T-helper 1 cell treated with Interleukin-12 subunit alpha and Interleukin-12 subunit beta and Interleukin-4 antibody, amounts not matched to agents 30 μg/mL and 1 μg/mL, for 36 hours (primary cell): ENCODE measurements around the gene LDB3.

Experiments
- H3K27ac Mint-ChIP-seq: one replicate; pipeline ENCODE4 v1.8.0; 2021; ENCODE audit warnings: mild to moderate bottlenecking, mixed read lengths
- H3K27me3 Mint-ChIP-seq: one replicate; pipeline ENCODE4 v1.8.0; 2021; ENCODE audit warnings: low read depth, mixed read lengths
- H3K36me3 Mint-ChIP-seq: one replicate; pipeline ENCODE4 v1.8.0; 2021; ENCODE audit warnings: low read depth, mixed read lengths
- H3K4me1 Mint-ChIP-seq: one replicate; pipeline ENCODE4 v1.8.0; 2021; ENCODE audit warnings: low read depth, mixed read lengths
- H3K4me3 Mint-ChIP-seq: one replicate; pipeline ENCODE4 v1.8.0; 2021; ENCODE audit warnings: mild to moderate bottlenecking, moderate library complexity, mixed read lengths
- H3K9me3 Mint-ChIP-seq: one replicate; pipeline ENCODE4 v1.8.0; 2021; ENCODE audit warnings: mixed read lengths

The LDB3 gene

GRCh38 chr10:86773498-86773897 is 105.2 kb downstream of the LDB3 start:
- Mint-ChIP-seq H3K9me3 (no peaks in the 10 kb centered on the region), H3K27me3 (peaks cover 13% of the 10 kb centered on the region), H3K4me3 (no peak overlapping the region), H3K27ac (no peak overlapping the region), H3K4me1 (peaks cover 5% of the 10 kb centered on the region), H3K36me3 (no peaks in the 10 kb centered on the region)

- Mint-ChIP-seq H3K9me3 (no peaks in the 10 kb centered on the region), H3K27ac (no peak overlapping the region), H3K4me1 (peaks cover 3% of the 10 kb centered on the region), H3K36me3 (no peaks in the 10 kb centered on the region), H3K27me3 (peaks cover 13% of the 10 kb centered on the region), H3K4me3 (no peak overlapping the region)
Observed at GRCh38 chr10:86775056-86775869, 107.0 kb downstream of the LDB3 start.

- peaks cover 13% of the 10 kb centered on the region for H3K27me3 Mint-ChIP-seq
- no peak overlapping the region for H3K27ac Mint-ChIP-seq
- H3K9me3 Mint-ChIP-seq = no peaks in the 10 kb centered on the region
- peaks cover 2% of the 10 kb centered on the region for H3K4me1 Mint-ChIP-seq
- no peak overlapping the region for H3K4me3 Mint-ChIP-seq
- no peaks in the 10 kb centered on the region for H3K36me3 Mint-ChIP-seq
Observed at GRCh38 chr10:86775870-86776180, 107.5 kb downstream of the LDB3 start.

GRCh38 chr10:86779220-86780017 is 111.1 kb downstream of the LDB3 start:
- H3K4me3 Mint-ChIP-seq = no peak overlapping the region
- no peak overlapping the region for H3K27ac Mint-ChIP-seq
- H3K27me3 Mint-ChIP-seq = peaks cover 9% of the 10 kb centered on the region
- H3K4me1 Mint-ChIP-seq = peaks cover 2% of the 10 kb centered on the region
- H3K9me3 Mint-ChIP-seq = no peaks in the 10 kb centered on the region
- no peaks in the 10 kb centered on the region for H3K36me3 Mint-ChIP-seq

- Mint-ChIP-seq H3K4me1 (no peaks in the 10 kb centered on the region), H3K9me3 (no peaks in the 10 kb centered on the region), H3K36me3 (peaks cover 3% of the 10 kb centered on the region), H3K27me3 (peaks cover 4% of the 10 kb centered on the region), H3K27ac (no peak overlapping the region), H3K4me3 (no peak overlapping the region)
Observed at GRCh38 chr10:86782701-86783418, 114.5 kb downstream of the LDB3 start.

GRCh38 chr10:86785037-86785436 is 116.7 kb downstream of the LDB3 start:
- Mint-ChIP-seq H3K9me3 (no peaks in the 10 kb centered on the region), H3K4me1 (no peaks in the 10 kb centered on the region), H3K27me3 (peaks cover 4% of the 10 kb centered on the region), H3K27ac (no peak overlapping the region), H3K36me3 (peaks cover 3% of the 10 kb centered on the region), H3K4me3 (no peak overlapping the region)
